LNCAP (cell line): ENCODE measurements around the gene STAB1.
A peak's percentile ranks its signal among the peaks of the same experiment; 100 is the strongest.

ENCODE experiments used
- CTCF ChIP-seq: fragments of 450-650 bp; IDR thresholded peaks from 2 replicates; pipeline ENCODE4 v1.5.1; 2017; ENCODE audit warnings: mild to moderate bottlenecking

STAB1 gene

GRCh38 chr3:52494886-52495495, at the start of gene STAB1:
Gene STAB1, plus strand, starts transcription at chr3:52495338. Its CDS starts 76 bp downstream, at chr3:52495414.
- TF ChIP-seq CTCF, result no peak

- TF ChIP-seq CTCF, result no peak
These were observed 49.1 kb upstream of the STAB1 start for GRCh38 chr3:52446042-52446441.

GRCh38 chr3:52446631-52447511, 48.3 kb upstream of the STAB1 start:
- peak; percentile 100 for TF ChIP-seq CTCF

GRCh38 chr3:52447512-52448355, 47.4 kb upstream of the STAB1 start:
- TF ChIP-seq CTCF, result no peak

GRCh38 chr3:52450489-52451236, 44.5 kb upstream of the STAB1 start:
- no peak for TF ChIP-seq CTCF

- TF ChIP-seq CTCF, result no peak
These were observed 43.7 kb upstream of the STAB1 start for GRCh38 chr3:52451237-52452083.
